ENCODE data around the gene ZFC3H1. TPM values are rescaled to one million over a fixed set of nuclear protein-coding genes. Genes with fewer than 3 reads are reported as not detected.

Gene ZFC3H1
- polyA plus RNA-seq, 3 donors: 12.5 to 57.0 (median 16.3) TPM

- H3K9ac ChIP-seq (ENCODE audit: insufficient read depth, low read length, poor library complexity, severe bottlenecking): no peak overlapping the region
- no peaks in the 10 kb centered on the region for H3K4me1 ChIP-seq (ENCODE audit: control insufficient read depth in 1 of 2, insufficient read depth in 2 of 2, low read length in 2 of 2)
- H3K27ac ChIP-seq (ENCODE audit: low read depth in 1 of 2, low read length in 2 of 2): no peak overlapping the region
- H3K27me3 ChIP-seq (ENCODE audit: control insufficient read depth in 2 of 2, insufficient read depth in 2 of 2, low read length in 2 of 2): no peaks in the 10 kb centered on the region
- H3K9me3 Mint-ChIP-seq: peaks cover 11 to 23% (median 19%) of the 10 kb centered on the region in 7 donors
- peaks cover 9 to 12% of the 10 kb centered on the region in 2 donors for H3K9me3 ChIP-seq (replicated peaks in 1 of 2; ENCODE audit: control insufficient read depth in 1 of 2, insufficient read depth in 1 of 2, low read length in 2 of 2)
- peaks cover 0 to 5% (median 1%) of the 10 kb centered on the region in 3 donors for H3K27me3 Mint-ChIP-seq (ENCODE audit: low read depth in 3 of 3)
- H2AFZ ChIP-seq (ENCODE audit: insufficient read depth, low read depth, low read length, poor library complexity, severe bottlenecking): no peak overlapping the region
- peaks cover 6% of the 10 kb centered on the region for H4K20me1 ChIP-seq (ENCODE audit: insufficient read depth, low read length)
- TF ChIP-seq, protein P1, sequence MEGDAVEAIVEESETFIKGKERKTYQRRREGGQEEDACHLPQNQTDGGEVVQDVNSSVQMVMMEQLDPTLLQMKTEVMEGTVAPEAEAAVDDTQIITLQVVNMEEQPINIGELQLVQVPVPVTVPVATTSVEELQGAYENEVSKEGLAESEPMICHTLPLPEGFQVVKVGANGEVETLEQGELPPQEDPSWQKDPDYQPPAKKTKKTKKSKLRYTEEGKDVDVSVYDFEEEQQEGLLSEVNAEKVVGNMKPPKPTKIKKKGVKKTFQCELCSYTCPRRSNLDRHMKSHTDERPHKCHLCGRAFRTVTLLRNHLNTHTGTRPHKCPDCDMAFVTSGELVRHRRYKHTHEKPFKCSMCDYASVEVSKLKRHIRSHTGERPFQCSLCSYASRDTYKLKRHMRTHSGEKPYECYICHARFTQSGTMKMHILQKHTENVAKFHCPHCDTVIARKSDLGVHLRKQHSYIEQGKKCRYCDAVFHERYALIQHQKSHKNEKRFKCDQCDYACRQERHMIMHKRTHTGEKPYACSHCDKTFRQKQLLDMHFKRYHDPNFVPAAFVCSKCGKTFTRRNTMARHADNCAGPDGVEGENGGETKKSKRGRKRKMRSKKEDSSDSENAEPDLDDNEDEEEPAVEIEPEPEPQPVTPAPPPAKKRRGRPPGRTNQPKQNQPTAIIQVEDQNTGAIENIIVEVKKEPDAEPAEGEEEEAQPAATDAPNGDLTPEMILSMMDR (IDR thresholded peaks at IDR 0.05): no peak
- H3K4me3 Mint-ChIP-seq: no peak overlapping the region
- H3K4me1 Mint-ChIP-seq: no peaks in the 10 kb centered on the region
- DNase-seq: no peak
- H3K27ac Mint-ChIP-seq: no peak overlapping the region
- H3K36me3 ChIP-seq (replicated peaks in 1 of 2; ENCODE audit: control insufficient read depth in 1 of 2, insufficient read depth in 2 of 2, low read length in 2 of 2): peaks cover 3 to 7% of the 10 kb centered on the region in 2 donors
- H3K79me2 ChIP-seq (ENCODE audit: insufficient read depth, low read length): no peaks in the 10 kb centered on the region
- intact Hi-C loops (cut with micrococcal nuclease): no loop called here
- peaks cover 9 to 18% of the 10 kb centered on the region in 2 donors for H3K36me3 Mint-ChIP-seq
- no peak overlapping the region for H3K4me3 ChIP-seq (replicated peaks in 1 of 3; ENCODE audit: low read depth in 2 of 3, low read length in 3 of 3)
- H3K4me2 ChIP-seq (replicated peaks; ENCODE audit: extremely low read depth, low read length, poor library complexity, severe bottlenecking): no peak overlapping the region
Observed at GRCh38 chr12:71601546-71601945, 62.1 kb downstream of the ZFC3H1 start.

- no peak for DNase-seq
- no peak overlapping the region for H3K27ac ChIP-seq (ENCODE audit: low read depth in 1 of 2, low read length in 2 of 2)
- Mint-ChIP-seq H3K9me3 (peaks cover 11 to 23% (median 19%) of the 10 kb centered on the region in 7 donors), H3K4me1 (no peaks in the 10 kb centered on the region), H3K36me3 (no peaks in the 10 kb centered on the region), H3K27me3 (ENCODE audit: low read depth in 3 of 3) (peaks cover 0 to 3% (median 1%) of the 10 kb centered on the region in 3 donors), H3K27ac (no peak overlapping the region), H3K4me3 (no peak overlapping the region)
- peaks cover 9 to 12% of the 10 kb centered on the region in 2 donors for H3K9me3 ChIP-seq (replicated peaks in 1 of 2; ENCODE audit: control insufficient read depth in 1 of 2, insufficient read depth in 1 of 2, low read length in 2 of 2)
- no peaks in the 10 kb centered on the region for H3K36me3 ChIP-seq (replicated peaks in 1 of 2; ENCODE audit: control insufficient read depth in 1 of 2, insufficient read depth in 2 of 2, low read length in 2 of 2)
- no peaks in the 10 kb centered on the region for H3K4me1 ChIP-seq (ENCODE audit: control insufficient read depth in 1 of 2, insufficient read depth in 2 of 2, low read length in 2 of 2)
- H3K79me2 ChIP-seq (ENCODE audit: insufficient read depth, low read length): no peaks in the 10 kb centered on the region
- intact Hi-C loops (cut with micrococcal nuclease): no loop called here
- H3K4me3 ChIP-seq (replicated peaks in 1 of 3; ENCODE audit: low read depth in 2 of 3, low read length in 3 of 3): no peak overlapping the region
- H3K4me2 ChIP-seq (replicated peaks; ENCODE audit: extremely low read depth, low read length, poor library complexity, severe bottlenecking): no peak overlapping the region
- peaks cover 2% of the 10 kb centered on the region for H4K20me1 ChIP-seq (ENCODE audit: insufficient read depth, low read length)
- TF ChIP-seq, protein P1 (IDR thresholded peaks at IDR 0.05): no peak
- no peaks in the 10 kb centered on the region for H3K27me3 ChIP-seq (ENCODE audit: control insufficient read depth in 2 of 2, insufficient read depth in 2 of 2, low read length in 2 of 2)
- H3K9ac ChIP-seq (ENCODE audit: insufficient read depth, low read length, poor library complexity, severe bottlenecking): no peak overlapping the region
- H2AFZ ChIP-seq (ENCODE audit: insufficient read depth, low read depth, low read length, poor library complexity, severe bottlenecking): no peak overlapping the region
Observed at GRCh38 chr12:71599210-71599609, 64.4 kb downstream of the ZFC3H1 start.

All from CD14-positive monocyte (primary cell).